Measurements from ENCODE around the gene C1D. TPM values are rescaled to one million over a fixed set of nuclear protein-coding genes. Genes with fewer than 3 reads are reported as not detected.

C1D gene
- total and polyA plus RNA-seq, 2 donors (not counting 1 experiment from before 2014, with no cell fraction given): 21.3 to 63.1 TPM

- no peak overlapping the region for H3K4me2 ChIP-seq (ENCODE audit: extremely low read depth, insufficient read depth, low read length)
- no peak overlapping the region for H3K9ac ChIP-seq (ENCODE audit: insufficient read depth, low read length)
- no peak for TF ChIP-seq EZH2 (IDR thresholded peaks at IDR 0.05; ENCODE audit: low read length, missing control alignments)
- no peak for TF ChIP-seq CTCF (conservative IDR thresholded peaks at IDR 0.05 in 1 of 2, IDR thresholded peaks at IDR 0.05 in 1 of 2; ENCODE audit: low read depth in 1 of 2, low read length in 2 of 2)
These were observed 34.8 kb downstream of the C1D start for GRCh38 chr2:68027959-68028358.

GRCh38 chr2:68024450-68024849 lies 38.4 kb downstream of the C1D start:
- H3K9me3 ChIP-seq (ENCODE audit: control insufficient read depth, insufficient read depth, low read depth, low read length): no peaks in the 10 kb centered on the region
- no peaks in the 10 kb centered on the region for H3K79me2 ChIP-seq (ENCODE audit: control insufficient read depth, insufficient read depth, low read length)
- TF ChIP-seq CTCF (conservative IDR thresholded peaks at IDR 0.05 in 1 of 2, IDR thresholded peaks at IDR 0.05 in 1 of 2; ENCODE audit: low read depth in 1 of 2, low read length in 2 of 2): no peak
- no peak overlapping the region for H3K9ac ChIP-seq (ENCODE audit: insufficient read depth, low read length)
- no peaks in the 10 kb centered on the region for H3K36me3 ChIP-seq (ENCODE audit: control insufficient read depth, insufficient read depth, low read length)
- no peak overlapping the region for H3K27ac ChIP-seq (ENCODE audit: insufficient read depth, low read length)
- H3K4me2 ChIP-seq (ENCODE audit: extremely low read depth, insufficient read depth, low read length): no peak overlapping the region
- H3K4me1 ChIP-seq (ENCODE audit: control insufficient read depth, extremely low read depth, insufficient read depth, low read length): no peaks in the 10 kb centered on the region
- H3K4me3 ChIP-seq (replicated peaks in 1 of 4; ENCODE audit: control extremely low read depth in 1 of 4, insufficient read depth in 1 of 4, low read depth in 3 of 4, low read length in 4 of 4): no peak overlapping the region
- no peaks in the 10 kb centered on the region for H3K27me3 ChIP-seq (ENCODE audit: control insufficient read depth, insufficient read depth, low read length)
- no peak for DNase-seq (ENCODE audit: low read depth in 2 of 2)
- no peaks in the 10 kb centered on the region for H4K20me1 ChIP-seq (ENCODE audit: control insufficient read depth, extremely low read depth, insufficient read depth, low read length)
- H2AFZ ChIP-seq (ENCODE audit: low read length): no peak overlapping the region

More at GRCh38 chr2:68027959-68028358, 34.8 kb downstream of the C1D start:
- no peak overlapping the region for H3K4me3 ChIP-seq (replicated peaks in 1 of 4; ENCODE audit: control extremely low read depth in 1 of 4, insufficient read depth in 1 of 4, low read depth in 3 of 4, low read length in 4 of 4)
- H3K27ac ChIP-seq (ENCODE audit: insufficient read depth, low read length): no peak overlapping the region
- no peaks in the 10 kb centered on the region for H3K27me3 ChIP-seq (ENCODE audit: control insufficient read depth, insufficient read depth, low read length)
- H4K20me1 ChIP-seq (ENCODE audit: control insufficient read depth, extremely low read depth, insufficient read depth, low read length): no peaks in the 10 kb centered on the region
- peak in 1 of 2 donors; percentile 50 for DNase-seq (ENCODE audit: low read depth in 2 of 2)
- no peaks in the 10 kb centered on the region for H3K4me1 ChIP-seq (ENCODE audit: control insufficient read depth, extremely low read depth, insufficient read depth, low read length)
- no peaks in the 10 kb centered on the region for H3K36me3 ChIP-seq (ENCODE audit: control insufficient read depth, insufficient read depth, low read length)
- no peaks in the 10 kb centered on the region for H3K9me3 ChIP-seq (ENCODE audit: control insufficient read depth, insufficient read depth, low read depth, low read length)
- H2AFZ ChIP-seq (ENCODE audit: low read length): no peak overlapping the region
- H3K79me2 ChIP-seq (ENCODE audit: control insufficient read depth, insufficient read depth, low read length): no peaks in the 10 kb centered on the region

GRCh38 chr2:68023904-68024303 lies 38.9 kb downstream of the C1D start:
- no peaks in the 10 kb centered on the region for H4K20me1 ChIP-seq (ENCODE audit: control insufficient read depth, extremely low read depth, insufficient read depth, low read length)
- no peaks in the 10 kb centered on the region for H3K9me3 ChIP-seq (ENCODE audit: control insufficient read depth, insufficient read depth, low read depth, low read length)
- H3K27me3 ChIP-seq (ENCODE audit: control insufficient read depth, insufficient read depth, low read length): no peaks in the 10 kb centered on the region
- no peak overlapping the region for H3K4me3 ChIP-seq (replicated peaks in 1 of 4; ENCODE audit: control extremely low read depth in 1 of 4, insufficient read depth in 1 of 4, low read depth in 3 of 4, low read length in 4 of 4)
- TF ChIP-seq EZH2 (IDR thresholded peaks at IDR 0.05; ENCODE audit: low read length, missing control alignments): no peak
- TF ChIP-seq CTCF (conservative IDR thresholded peaks at IDR 0.05 in 1 of 2, IDR thresholded peaks at IDR 0.05 in 1 of 2; ENCODE audit: low read depth in 1 of 2, low read length in 2 of 2): no peak
- H3K27ac ChIP-seq (ENCODE audit: insufficient read depth, low read length): no peak overlapping the region
- no peak overlapping the region for H2AFZ ChIP-seq (ENCODE audit: low read length)
- H3K36me3 ChIP-seq (ENCODE audit: control insufficient read depth, insufficient read depth, low read length): no peaks in the 10 kb centered on the region
- H3K4me1 ChIP-seq (ENCODE audit: control insufficient read depth, extremely low read depth, insufficient read depth, low read length): no peaks in the 10 kb centered on the region
- H3K4me2 ChIP-seq (ENCODE audit: extremely low read depth, insufficient read depth, low read length): no peak overlapping the region
- no peak for DNase-seq (ENCODE audit: low read depth in 2 of 2)
- no peak overlapping the region for H3K9ac ChIP-seq (ENCODE audit: insufficient read depth, low read length)
- no peaks in the 10 kb centered on the region for H3K79me2 ChIP-seq (ENCODE audit: control insufficient read depth, insufficient read depth, low read length)

All from fibroblast of lung (primary cell).